ENCODE measurements around the gene TMEM43.
A peak's percentile ranks its signal among the peaks of the same experiment; 100 is the strongest.

Gene TMEM43

DNA sequence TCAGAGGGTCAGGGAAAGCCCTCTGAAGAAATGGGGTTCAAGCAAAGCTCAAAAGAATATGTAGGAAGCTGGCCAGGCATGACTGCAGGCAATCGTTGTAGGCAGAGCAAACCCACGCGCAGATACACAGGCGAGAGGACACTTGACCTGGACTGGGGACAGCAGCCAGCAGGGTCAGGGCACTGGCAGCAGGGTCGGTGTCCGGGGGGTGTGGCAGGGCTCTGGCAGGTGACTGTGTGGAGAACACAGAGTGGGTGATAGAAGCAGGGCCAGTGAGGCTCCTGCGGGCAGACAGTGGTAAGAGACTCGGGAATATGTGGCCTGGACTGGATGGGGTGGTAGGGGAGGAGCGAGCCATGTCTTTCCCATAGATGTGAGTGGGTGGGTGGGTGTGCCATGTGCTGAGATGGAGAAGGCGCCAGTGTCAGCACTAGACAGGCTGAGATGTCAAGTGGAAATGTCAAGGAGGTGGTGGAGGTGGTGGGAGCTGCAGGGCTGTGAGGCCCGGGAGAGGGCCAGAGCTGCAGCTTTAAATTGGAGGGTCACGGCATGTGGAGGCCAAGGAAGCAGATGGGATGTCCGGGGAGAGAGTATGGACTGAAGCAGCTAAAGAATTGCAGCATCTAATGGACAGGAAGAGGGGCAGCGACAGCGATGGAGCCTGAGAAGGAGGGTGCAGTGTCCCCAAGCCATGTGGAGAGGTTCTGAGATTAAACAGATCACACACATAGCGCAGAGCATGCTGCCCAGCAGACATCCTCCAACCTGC lies 13.4 kb downstream of the TMEM43 start:
- no peak for DNase-seq (ENCODE audit: low read depth, low spot score)

DNA sequence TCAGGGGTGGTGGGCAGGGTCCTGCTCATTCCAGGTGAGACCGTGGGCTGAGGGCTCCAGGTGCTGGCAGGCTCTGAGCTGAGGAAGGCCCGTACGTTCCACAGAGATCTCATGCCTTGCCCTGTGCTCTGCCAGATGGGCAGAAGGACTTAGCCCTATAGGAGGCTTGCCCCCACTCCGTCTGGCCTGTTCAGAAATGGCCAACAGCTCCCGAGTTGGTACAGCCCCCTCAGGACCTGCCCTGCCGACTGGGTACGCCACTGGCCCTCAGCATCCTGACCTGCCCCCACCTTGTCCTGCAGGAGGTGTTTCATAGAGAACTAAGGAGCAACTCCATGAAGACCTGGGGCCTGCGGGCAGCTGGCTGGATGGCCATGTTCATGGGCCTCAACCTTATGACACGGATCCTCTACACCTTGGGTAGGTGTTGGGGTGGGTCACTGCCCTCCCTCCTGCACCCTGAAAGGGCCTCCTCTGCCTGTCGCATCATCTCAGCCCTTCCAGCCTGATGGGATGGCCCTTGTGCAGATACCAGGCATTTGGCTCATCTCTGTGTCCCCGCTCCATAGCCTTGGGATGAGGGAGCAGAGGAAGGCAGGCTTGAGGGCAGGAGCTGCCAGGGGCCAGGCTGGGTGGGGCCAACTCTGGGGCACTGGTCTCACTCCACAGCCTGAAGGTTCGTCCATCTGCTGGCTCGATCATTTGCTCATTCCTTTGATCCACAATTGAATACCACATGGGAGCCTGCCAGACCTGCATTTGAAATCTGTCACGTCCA lies 14.2 kb downstream of the TMEM43 start:
- DNase-seq (ENCODE audit: low read depth, low spot score) = no peak

DNA sequence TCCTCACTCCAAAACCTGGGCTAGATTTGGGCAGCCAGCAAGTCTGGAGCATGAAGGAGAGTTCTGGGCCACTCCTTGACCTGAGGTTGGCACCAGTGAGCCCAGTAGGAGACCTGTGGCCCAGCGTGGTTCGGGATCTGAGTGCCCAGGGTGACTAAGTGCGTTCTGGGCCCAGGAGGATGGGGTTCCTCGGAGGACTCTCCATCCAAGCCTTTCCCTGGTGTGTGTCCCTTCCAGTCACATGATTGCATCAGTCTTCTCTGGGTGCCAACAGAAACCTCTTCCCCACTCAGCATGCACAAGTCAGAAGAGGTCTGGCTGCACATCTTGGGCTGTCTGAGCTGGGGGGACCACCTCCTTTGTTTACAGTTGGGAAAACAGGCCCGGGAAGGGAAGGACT lies 14.9 kb downstream of the TMEM43 start:
- no peak for DNase-seq (ENCODE audit: low read depth, low spot score)

DNA sequence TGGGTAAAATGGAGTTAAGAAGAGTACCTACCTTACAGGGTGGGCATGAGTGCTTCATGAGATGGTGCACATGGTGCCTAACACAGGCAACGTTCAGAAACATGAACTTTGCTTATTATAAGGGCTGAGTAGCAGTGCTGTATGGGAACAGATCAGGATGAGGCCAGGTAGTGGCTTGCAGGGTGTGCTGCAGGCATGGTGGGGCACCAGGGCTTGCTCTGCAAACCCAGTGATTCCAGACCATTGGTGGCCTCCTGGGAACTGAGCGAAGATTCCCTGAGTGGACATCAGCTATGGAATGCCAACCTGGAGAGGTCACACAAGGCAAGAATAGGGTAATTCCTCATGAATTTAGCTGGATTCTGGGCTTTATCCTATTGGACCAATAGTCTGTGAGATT lies 15.8 kb downstream of the TMEM43 start:
- no peak for DNase-seq (ENCODE audit: low read depth, low spot score)

DNA sequence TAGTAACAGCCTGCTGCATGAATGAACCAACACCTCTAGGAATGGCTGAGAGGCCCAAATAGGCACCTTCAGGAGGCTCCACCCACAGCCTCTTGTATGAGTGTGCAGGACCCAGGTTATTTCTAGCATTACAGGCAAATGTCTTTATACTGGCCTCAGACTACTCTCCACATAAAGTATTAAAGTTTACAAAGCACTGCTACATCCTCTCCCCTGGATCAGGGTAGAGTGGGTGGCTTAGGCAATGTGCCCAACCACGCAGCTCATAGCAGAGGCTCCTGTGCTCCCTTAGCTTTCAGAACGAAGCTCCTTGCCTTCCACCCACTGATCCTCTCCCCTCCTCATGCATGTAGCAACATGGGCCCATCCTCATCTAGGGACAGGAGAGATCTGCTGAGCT lies 16.3 kb downstream of the TMEM43 start:
- DNase-seq (ENCODE audit: low read depth, low spot score) = no peak

DNA sequence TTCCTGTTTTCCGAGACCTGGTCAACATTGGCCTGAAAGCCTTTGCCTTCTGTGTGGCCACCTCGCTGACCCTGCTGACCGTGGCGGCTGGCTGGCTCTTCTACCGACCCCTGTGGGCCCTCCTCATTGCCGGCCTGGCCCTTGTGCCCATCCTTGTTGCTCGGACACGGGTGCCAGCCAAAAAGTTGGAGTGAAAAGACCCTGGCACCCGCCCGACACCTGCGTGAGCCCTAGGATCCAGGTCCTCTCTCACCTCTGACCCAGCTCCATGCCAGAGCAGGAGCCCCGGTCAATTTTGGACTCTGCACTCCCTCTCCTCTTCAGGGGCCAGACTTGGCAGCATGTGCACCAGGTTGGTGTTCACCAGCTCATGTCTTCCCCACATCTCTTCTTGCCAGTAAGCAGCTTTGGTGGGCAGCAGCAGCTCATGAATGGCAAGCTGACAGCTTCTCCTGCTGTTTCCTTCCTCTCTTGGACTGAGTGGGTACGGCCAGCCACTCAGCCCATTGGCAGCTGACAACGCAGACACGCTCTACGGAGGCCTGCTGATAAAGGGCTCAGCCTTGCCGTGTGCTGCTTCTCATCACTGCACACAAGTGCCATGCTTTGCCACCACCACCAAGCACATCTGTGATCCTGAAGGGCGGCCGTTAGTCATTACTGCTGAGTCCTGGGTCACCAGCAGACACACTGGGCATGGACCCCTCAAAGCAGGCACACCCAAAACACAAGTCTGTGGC lies 16.9 kb downstream of the TMEM43 start:
- no peak for DNase-seq (ENCODE audit: low read depth, low spot score)

DNA sequence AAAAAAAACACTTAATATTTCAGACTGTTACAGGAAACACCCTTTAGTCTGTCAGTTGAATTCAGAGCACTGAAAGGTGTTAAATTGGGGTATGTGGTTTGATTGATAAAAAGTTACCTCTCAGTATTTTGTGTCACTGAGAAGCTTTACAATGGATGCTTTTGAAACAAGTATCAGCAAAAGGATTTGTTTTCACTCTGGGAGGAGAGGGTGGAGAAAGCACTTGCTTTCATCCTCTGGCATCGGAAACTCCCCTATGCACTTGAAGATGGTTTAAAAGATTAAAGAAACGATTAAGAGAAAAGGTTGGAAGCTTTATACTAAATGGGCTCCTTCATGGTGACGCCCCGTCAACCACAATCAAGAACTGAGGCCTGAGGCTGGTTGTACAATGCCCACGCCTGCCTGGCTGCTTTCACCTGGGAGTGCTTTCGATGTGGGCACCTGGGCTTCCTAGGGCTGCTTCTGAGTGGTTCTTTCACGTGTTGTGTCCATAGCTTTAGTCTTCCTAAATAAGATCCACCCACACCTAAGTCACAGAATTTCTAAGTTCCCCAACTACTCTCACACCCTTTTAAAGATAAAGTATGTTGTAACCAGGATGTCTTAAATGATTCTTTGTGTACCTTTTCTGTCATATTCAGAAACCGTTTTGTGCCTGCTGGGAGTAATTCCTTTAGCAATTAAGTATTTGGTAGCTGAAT lies 17.9 kb downstream of the TMEM43 start:
- no peak for DNase-seq (ENCODE audit: low read depth, low spot score)

DNA sequence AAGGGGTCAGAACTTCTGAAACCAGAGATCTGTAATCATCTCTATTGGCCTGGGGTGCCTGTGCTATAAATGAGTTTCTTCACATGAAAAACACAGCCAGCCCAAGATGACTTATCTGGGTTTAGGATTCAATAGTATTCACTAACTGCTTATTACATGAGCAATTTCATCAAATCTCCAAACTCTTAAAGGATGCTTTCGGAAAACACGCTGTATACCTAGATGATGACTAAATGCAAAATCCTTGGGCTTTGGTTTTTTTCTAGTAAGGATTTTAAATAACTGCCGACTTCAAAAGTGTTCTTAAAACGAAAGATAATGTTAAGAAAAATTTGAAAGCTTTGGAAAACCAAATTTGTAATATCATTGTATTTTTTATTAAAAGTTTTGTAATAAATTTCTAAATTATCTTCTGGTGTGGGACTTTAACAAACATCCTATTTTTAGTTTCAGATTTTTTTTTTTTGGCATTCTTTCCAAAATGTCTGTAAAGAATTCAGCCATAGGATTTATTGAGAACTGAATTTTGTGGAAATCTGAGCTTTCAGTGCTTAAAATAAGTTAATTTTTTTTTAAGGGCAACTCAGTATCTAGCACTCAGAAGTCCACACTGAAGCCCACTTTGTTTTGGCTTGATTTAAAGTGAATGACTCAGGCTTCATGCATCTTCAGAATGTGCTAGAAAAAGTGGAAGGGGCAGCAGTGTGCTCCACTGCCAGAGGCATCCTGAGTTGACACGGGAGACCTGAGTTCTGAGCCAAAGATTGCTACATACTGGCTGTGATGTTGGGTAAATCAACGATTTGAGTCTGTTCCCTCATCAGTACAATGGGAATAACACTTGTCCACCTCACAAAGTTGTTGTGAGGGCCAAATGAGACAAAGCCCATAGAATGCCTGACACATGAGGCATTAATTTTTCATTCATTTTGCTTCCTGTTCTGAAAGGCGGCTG lies 18.7 kb downstream of the TMEM43 start:
- DNase-seq (ENCODE audit: low read depth, low spot score) = no peak

DNA sequence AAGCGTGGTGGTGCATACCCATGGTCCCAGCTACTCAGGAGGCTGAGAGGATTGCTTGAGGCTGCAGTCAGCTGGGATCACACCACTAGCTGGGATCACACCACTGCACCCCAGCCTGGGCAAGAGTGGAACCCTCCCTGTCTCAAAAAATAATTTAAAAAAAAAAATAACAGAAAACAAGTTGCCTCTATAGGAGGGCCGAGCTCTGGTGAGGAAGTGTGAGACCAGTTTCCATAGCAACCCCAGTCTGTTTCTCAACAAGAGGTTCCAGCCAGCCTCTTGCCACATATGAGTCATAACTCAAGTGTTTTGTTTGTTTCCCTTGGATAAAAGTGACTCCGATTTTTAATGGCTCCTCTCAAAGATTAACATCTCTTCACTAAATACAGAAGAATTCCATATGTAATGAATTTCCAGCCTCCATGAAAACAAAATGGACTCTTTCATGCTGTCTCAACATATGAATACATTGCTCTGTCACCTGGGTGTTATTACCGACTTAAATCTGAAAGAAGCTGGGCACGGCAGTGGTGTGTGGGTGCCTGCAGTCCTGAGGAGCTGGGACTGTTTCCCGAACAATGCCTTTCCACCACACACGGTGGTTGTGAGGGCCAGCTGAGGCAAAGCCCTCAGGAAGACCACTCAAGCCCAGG lies 19.7 kb downstream of the TMEM43 start:
- DNase-seq (ENCODE audit: low read depth, low spot score) = peak; percentile 84

DNA sequence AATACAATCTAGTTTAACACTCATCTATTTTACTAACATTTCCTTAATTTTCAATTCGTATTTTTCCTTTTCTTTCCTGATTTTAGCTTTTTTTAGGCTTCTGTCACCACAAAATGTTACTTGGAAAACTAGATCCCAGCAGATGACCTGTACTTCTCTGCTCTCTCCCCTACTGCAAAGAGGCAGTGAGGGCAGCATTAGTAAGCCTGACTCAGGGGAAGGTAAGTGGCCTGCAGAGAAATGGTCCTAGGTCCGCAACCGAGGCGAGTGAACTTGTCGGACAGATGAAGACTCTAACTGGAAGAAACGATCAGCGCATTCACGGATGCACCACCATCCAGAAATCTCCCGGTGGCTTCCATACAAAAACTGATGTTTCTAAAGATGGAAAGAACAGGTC lies 20.4 kb downstream of the TMEM43 start:
- DNase-seq (ENCODE audit: low read depth, low spot score) = no peak

DNA sequence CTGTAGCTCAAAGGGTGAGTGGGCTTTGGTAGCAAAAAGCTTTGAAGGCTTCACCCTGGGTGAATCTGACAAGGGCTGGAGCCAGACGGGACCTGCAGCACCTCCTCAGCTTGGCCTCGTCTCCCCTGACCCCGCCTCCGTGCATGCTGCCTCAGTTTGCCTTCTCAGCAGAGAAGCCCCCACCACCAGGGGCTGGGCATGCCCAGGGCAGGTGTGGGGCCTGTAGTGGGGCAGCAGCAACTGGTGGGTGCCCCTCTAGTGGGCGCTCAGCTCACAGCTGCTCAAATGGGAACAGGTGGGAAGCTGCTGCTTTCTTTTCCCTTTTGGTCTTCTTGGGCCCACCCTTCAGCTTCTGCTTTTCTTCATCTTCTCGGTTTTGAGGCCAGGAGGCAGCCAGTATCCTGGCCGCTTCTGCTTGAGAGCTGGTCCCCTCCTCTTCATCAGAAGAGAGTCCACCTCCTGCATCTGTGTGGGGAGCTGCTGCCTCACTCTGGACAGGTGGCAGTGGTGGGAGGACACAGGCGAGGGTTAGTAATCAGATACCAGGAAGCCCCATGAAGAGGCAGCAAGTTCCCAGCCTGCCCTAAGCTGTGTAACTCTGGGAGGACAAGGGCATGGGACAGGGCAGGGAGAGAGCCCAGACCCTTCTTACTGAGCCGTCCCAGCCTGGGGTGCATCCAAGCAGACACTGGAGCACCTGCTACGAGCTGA lies 21.0 kb downstream of the TMEM43 start:
- no peak for DNase-seq (ENCODE audit: low read depth, low spot score)

DNA sequence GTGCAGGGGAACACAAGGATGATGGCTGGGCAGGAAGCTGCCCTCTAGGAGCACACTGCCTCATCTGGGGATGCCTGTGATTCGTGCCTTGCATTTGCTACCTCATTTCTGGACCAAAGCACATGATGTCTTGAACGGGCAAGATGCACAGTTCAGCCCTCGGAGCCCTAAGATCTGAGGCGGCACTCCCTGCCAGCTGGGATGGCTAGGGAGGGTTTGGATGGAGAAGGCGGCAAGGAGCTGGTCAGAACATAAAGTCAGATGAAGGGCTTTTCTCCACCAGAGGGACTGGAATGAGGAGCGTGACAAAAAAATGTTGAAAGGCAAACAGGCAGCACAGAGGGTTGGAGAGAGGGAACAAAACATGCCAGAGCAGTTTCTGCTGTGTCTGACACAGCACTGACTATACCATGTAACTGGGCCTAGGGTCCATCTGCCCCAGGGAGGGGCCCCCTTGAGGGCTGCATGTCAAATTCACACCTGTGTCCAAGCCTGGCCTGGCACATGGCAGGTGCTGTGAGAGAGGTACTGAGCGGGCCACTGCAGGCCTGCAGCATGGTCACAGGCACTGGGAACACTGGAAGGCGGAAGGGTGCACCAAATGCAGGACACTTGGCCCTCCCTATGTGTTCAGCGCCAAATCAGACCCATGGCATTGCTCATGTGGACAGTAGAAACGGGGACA lies 21.7 kb downstream of the TMEM43 start:
- no peak for DNase-seq (ENCODE audit: low read depth, low spot score)

DNA sequence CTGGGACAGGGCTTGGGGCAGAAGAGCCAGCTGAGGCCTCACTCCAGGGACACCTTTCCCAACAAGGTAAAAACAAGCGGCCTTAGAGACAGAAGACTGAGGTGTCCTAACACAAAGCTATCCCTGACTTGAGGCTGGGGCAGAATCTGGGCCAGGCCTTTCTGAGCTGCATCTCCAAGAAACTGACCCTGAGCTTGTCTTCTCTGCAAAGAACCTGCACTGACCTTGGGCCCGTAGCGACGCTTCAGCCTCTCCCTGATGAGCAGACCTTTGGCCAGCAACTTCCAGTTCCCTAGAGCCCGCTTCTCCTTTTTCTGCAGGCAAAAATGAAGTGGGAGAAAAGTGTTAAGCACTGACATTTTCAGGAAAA lies 22.2 kb downstream of the TMEM43 start:
- no peak for DNase-seq (ENCODE audit: low read depth, low spot score)

DNA sequence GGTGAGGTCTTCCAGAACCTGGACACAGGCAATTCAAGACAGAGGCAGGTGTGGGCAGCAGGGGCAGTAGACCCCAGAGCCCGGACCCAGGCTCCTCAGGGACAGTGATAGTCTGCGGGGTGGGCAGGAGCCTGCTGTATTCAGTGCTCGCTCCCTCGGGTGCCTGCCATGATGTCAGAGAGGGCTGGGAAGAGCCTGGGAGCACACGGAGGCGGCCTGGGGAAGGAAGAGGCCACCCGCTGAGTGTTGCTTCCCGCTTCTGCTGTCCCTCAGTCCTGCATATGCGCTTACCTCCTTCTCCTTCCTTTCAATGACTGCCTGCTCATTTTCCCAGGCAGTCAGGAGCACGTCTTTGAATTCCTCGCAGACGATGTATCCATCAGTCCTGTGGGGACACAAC lies 22.8 kb downstream of the TMEM43 start:
- DNase-seq (ENCODE audit: low read depth, low spot score) = no peak

DNA sequence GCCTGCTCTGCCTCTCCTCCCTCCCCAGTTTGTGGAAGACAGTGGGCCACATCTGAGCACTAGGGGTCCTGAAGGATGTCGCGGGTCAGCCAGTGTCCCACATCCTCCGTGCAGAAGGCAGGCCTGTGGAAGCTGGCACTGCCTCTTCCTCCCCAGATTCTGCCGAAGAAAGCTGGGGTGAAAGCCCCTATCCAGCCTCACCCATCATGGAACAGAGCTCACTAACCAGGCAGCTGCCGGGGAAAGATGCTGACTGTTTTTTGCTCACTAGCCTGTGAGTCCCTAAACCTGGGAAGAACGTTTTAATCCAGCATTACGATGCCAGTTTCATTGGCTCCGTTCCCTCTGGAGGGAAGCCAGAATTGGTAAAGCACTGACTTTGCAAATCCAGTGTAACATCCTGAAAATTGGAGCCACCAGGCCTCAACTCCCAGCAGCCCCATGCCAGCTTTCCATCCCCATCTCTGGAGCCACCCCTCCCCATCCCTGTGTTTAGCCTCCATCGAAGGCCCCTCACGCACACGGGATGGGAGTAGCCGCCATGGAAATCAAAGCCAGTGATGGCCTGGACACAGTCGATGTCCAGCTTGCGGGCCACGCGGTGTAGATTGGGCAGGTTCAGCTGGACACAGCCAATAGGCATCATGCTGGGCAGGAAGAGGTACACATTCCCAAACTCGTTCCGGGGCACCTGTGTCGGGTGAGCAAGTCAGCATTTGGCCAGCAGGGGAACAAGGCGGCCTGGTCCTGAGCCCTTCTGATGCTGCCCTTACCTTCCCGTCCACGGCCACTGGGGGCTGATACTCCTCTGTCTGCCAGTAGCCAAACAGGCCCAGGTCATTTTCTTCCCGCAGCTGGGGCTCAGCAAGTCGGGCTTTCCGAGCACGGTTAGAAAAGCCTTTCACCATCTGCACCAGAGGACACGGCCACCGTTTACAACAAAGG lies 23.5 kb downstream of the TMEM43 start:
- no peak for DNase-seq (ENCODE audit: low read depth, low spot score)

DNA sequence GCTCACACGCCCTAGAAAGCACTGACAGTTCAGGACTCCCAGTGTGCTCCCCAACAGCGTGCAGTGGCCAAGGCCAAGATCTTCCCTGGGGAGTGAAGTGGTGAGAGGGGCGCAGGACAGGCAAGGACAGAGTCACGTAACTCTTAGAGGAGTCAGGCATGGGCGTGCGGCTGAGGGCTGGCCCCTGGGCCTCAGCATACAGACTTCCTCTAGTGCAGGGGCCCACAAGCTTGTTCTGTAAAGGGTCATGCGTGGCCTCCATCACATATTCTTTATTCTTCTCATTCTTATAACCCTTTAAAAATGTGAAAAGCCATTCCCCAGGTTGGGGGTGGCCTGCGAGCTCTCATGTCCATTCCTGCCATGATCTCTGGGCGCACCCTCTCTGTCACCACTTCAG lies 25.2 kb downstream of the TMEM43 start:
- no peak for DNase-seq (ENCODE audit: low read depth, low spot score)

DNA sequence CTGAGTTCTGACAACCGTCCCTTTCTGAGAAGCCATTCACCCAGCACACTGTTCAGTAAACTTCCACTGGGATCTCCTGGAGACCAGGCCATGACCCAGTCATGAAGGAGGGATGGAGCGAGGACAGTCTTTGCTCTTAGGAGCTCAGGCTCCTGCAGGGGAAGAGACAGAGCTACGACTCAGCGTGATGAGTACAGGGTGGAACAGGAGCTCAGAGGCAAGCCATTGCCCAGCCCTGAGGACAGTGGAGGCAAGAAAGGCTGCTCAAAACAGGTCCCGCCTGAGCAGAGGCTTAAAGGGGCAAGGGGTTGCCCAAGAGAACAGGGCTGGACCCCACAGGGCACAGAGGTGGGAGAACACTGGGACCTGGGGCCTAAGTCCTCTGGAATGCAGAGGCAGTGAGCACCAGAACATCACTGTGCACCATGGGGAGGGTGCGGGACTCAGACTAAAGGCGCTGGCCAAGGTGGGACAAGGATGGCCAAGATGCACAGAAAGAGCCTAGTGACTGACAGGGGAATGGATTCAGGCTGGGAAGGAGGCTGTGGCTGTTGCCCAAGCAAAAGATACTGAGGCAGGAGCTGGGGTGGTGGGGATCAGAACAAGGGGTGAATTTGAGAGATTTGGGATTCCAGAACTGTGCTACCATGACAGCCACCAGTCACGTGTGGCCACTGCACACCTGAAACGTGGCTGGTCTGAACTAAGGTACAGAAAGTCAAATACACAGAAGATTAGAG lies 25.8 kb downstream of the TMEM43 start:
- DNase-seq (ENCODE audit: low read depth, low spot score) = no peak
